PFSK-1 (cell line): ENCODE results near the gene CFAP53.

ENCODE experiments used
- FOXP2 ChIP-seq: optimal IDR thresholded peaks from 2 replicates; pipeline ENCODE3; 2011; ENCODE audit warnings: borderline replicate concordance, control low read depth, inconsistent platforms; ENCODE audit not compliant: insufficient read depth; ENCODE audit errors: extremely low read length, extremely low read depth
- POLR2AphosphoS5 ChIP-seq: IDR thresholded peaks from 2 replicates; pipeline ENCODE4 v1.6.1; 2012; ENCODE audit warnings: low read depth, mild to moderate bottlenecking, control low read depth, low read length, moderate library complexity
- SIN3A ChIP-seq: IDR thresholded peaks from 2 replicates; pipeline ENCODE4 v1.6.1; 2012; ENCODE audit warnings: mild to moderate bottlenecking, low read length, moderate library complexity, borderline replicate concordance; ENCODE audit not compliant: insufficient read depth
- TAF1 ChIP-seq: IDR thresholded peaks from 2 replicates; pipeline ENCODE4 v1.6.1; 2012; ENCODE audit warnings: low read length, control low read depth, borderline replicate concordance; ENCODE audit not compliant: insufficient read depth
- TF ChIP-seq, protein P1 (sequence below), 2 experiments: IDR thresholded peaks; 2 replicates each; pipeline versions ENCODE4 v1.6.1 to v1.8.0; 2011 to 2012; ENCODE audit warnings: low read depth in 2 of 2, low read length in 2 of 2, control low read depth in 1 of 2, inconsistent platforms in 1 of 2, mild to moderate bottlenecking in 1 of 2, moderate library complexity in 1 of 2; ENCODE audit not compliant: insufficient read depth in 1 of 2

The CFAP53 gene

DNA sequence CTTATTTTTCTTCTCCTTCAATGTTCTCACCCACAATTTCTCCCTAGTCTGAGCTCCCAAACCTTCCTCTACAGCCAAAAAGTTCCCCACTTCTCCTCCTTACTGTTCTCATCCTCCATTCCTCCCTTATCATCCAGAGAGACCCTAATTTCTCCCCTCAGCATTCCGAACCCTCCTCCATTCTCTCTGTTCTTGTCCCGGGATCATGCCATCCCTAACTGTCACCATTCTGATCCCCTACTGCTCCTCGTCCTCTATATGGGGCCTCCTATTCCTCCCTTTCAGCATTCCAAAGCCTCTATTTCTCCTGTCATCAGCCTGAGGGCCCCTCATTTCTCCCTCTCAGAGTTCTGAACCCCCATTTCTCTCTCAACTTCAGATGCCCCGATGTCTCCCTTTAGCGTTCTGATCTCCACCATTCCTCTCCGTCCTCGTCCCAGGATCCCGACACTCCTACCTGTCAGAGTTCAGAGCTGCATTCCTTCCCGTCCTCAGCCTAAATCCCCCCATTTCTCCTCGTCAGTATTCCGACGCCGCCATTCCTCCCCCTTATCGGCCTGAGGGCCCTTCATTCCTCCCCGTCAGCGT, 14.5 kb upstream of the CFAP53 start:
- no peak for TF ChIP-seq POLR2AphosphoS5
- TF ChIP-seq, protein P1, sequence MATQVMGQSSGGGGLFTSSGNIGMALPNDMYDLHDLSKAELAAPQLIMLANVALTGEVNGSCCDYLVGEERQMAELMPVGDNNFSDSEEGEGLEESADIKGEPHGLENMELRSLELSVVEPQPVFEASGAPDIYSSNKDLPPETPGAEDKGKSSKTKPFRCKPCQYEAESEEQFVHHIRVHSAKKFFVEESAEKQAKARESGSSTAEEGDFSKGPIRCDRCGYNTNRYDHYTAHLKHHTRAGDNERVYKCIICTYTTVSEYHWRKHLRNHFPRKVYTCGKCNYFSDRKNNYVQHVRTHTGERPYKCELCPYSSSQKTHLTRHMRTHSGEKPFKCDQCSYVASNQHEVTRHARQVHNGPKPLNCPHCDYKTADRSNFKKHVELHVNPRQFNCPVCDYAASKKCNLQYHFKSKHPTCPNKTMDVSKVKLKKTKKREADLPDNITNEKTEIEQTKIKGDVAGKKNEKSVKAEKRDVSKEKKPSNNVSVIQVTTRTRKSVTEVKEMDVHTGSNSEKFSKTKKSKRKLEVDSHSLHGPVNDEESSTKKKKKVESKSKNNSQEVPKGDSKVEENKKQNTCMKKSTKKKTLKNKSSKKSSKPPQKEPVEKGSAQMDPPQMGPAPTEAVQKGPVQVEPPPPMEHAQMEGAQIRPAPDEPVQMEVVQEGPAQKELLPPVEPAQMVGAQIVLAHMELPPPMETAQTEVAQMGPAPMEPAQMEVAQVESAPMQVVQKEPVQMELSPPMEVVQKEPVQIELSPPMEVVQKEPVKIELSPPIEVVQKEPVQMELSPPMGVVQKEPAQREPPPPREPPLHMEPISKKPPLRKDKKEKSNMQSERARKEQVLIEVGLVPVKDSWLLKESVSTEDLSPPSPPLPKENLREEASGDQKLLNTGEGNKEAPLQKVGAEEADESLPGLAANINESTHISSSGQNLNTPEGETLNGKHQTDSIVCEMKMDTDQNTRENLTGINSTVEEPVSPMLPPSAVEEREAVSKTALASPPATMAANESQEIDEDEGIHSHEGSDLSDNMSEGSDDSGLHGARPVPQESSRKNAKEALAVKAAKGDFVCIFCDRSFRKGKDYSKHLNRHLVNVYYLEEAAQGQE (IDR thresholded peaks at IDR 0.05; ENCODE audit: insufficient read depth in 1 of 2, low read depth in 2 of 2, low read length in 2 of 2), result no peak
- TF ChIP-seq FOXP2, result no peak
- TF ChIP-seq SIN3A, result no peak
- TF ChIP-seq TAF1, result no peak

DNA sequence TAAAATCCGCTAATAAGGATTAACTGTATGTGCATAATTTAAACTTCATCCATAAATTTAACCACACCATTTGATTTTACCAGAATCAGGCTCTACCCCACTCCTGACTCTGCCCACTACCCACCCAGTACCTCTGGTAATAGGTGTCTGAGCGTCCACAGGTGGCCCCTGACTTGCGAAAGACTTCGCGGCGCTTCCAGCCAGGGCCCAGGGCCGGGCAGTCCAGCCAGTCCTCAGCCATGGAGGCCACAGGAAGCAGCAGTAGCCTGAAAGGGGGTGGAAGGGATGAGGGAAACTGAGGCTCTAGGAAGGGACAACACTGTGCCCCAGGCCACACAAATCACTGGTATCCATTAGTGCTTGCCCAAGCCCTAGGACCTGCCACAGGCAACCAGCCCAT, 13.5 kb upstream of the CFAP53 start:
- TF ChIP-seq, protein P1 (IDR thresholded peaks at IDR 0.05; ENCODE audit: insufficient read depth in 1 of 2, low read depth in 2 of 2, low read length in 2 of 2), result no peak
- TF ChIP-seq SIN3A (no peak), TAF1 (no peak), POLR2AphosphoS5 (no peak), FOXP2 (no peak)

DNA sequence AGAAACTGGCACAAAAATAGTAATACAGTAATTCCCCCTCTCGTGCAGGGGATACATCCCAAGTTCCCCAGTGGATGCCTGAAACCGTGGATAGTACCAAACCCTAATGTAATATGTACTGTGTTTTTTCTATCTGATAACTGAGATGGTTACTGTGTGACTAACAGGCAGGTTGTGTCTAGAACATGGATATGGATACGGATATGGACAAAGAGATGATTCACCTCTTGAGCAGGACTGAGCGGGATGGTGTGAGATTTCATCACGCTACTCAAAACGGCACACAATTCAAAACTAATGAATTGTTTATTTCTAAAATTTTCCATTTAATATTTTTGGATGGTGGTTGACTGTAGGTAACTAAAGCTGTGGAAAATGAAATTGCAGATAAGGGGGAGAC, 11.6 kb upstream of the CFAP53 start:
- TF ChIP-seq FOXP2 (no peak), SIN3A (no peak), POLR2AphosphoS5 (no peak), TAF1 (no peak)
- TF ChIP-seq, protein P1 (IDR thresholded peaks at IDR 0.05; ENCODE audit: insufficient read depth in 1 of 2, low read depth in 2 of 2, low read length in 2 of 2), result no peak

DNA sequence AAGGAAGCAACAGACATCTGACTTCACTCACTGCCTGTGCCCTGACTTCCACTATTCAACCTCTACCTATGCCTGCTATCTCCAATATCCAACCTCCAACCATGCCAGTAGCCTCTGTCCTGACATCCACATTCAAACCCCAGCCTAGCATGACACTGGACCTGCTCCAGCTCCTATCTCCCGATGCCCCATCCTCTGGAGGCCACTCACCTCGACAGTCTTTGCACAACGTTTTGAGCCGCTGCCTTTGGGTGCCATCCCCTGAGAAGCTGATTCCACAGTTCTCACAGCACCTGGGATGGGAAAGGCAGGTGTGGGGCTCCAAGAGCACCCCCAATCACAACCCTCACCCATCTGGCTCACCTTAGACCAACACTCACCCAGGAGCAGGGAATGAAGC, 10.2 kb upstream of the CFAP53 start:
- no peak for TF ChIP-seq FOXP2
- TF ChIP-seq, protein P1 (IDR thresholded peaks at IDR 0.05; ENCODE audit: insufficient read depth in 1 of 2, low read depth in 2 of 2, low read length in 2 of 2), result no peak
- no peak for TF ChIP-seq SIN3A
- TF ChIP-seq POLR2AphosphoS5, result no peak
- TF ChIP-seq TAF1, result no peak

DNA sequence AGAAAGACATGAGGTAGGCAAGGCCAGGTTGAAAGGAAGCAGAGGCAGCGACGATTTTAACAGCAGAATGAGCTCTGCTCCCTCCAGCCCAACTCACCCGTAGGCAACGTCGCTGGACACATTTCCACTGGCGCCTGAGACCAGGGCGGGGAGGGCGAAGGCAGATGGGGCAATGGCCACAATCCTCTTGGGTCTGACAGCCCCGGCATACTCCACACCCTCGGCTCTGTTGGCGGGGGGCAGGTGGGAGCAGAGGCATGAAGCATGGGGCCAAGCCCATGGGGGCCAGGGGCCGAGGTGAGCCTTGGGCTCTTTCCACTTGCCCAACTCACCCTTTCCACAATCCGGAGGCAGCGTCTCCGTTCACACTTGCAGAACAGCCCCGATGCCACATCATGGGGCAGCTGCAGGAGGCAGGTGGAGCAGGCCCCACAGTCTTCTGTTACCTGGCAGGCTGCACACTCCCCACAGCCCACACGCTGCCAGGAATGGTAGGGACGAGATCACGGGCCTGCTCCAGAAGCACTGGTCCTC, 9.3 kb upstream of the CFAP53 start:
- TF ChIP-seq POLR2AphosphoS5, result no peak
- no peak for TF ChIP-seq SIN3A
- TF ChIP-seq TAF1, result no peak
- no peak for TF ChIP-seq FOXP2
- TF ChIP-seq, protein P1 (IDR thresholded peaks at IDR 0.05; ENCODE audit: insufficient read depth in 1 of 2, low read depth in 2 of 2, low read length in 2 of 2), result no peak
